PC-9 (cell line): Measurements from ENCODE around the gene EFTUD2. TPM values are rescaled to one million over a fixed set of nuclear protein-coding genes. Genes with fewer than 3 reads are reported as not detected.

ENCODE experiments used
- BruUV-seq: library from RNA; stranded (reverse); fragments of 400-500 nt; replicated peaks from 2 replicates; lab custom pipeline; 2021; lab: Mats Ljungman, UMichigan
- CTCF ChIA-PET: fragments of 300-600 bp; sonication (Branson Sonifier 250); formaldehyde crosslinking; loops from one replicate; lab custom pipeline; 2022; ENCODE audit warnings: antibody characterized with exemption; lab: Charles Lee
- POLR2A ChIA-PET: fragments of 300-600 bp; sonication (Branson Sonifier 250); formaldehyde crosslinking; loops from one replicate; lab custom pipeline; 2022; ENCODE audit warnings: antibody characterized with exemption; ENCODE audit not compliant: unreplicated experiment; lab: Charles Lee
- DNase-seq, 2 experiments: peaks; one replicate each; pipeline versions ENCODE4 v3.0.0 to v3.0.0-alpha.2; 2015 to 2022; ENCODE audit warnings: mixed read lengths in 1 of 2
- H2AFZ ChIP-seq: fragments of 200-600 bp; sonication (generic); 2 replicates; pipeline ENCODE4 v1.8.1; 2017; ENCODE audit warnings: antibody characterized with exemption
- H3F3A ChIP-seq: fragments of 200-600 bp; sonication (generic); 2 replicates; pipeline ENCODE4 v1.8.1; 2017; ENCODE audit warnings: antibody characterized with exemption, mild to moderate bottlenecking, low read depth; ENCODE audit not compliant: insufficient read depth
- H3K27ac ChIP-seq: fragments of 200-600 bp; sonication (generic); 2 replicates; pipeline ENCODE4 v1.6.1; 2016; ENCODE audit warnings: mixed run types
- H3K27me3 ChIP-seq: fragments of 200-600 bp; sonication (generic); 2 replicates; pipeline ENCODE4 v1.6.1; 2016; ENCODE audit warnings: low read depth, mixed run types; ENCODE audit not compliant: insufficient read depth
- H3K36me3 ChIP-seq: fragments of 200-600 bp; sonication (generic); 2 replicates; pipeline ENCODE4 v1.6.1; 2016; ENCODE audit warnings: low read depth, mixed run types
- H3K4me1 ChIP-seq: fragments of 200-600 bp; sonication (generic); replicated peaks from 2 replicates; pipeline ENCODE4 v1.6.1; 2016; ENCODE audit warnings: mixed run types; ENCODE audit not compliant: insufficient read depth
- H3K4me2 ChIP-seq: fragments of 200-600 bp; sonication (generic); 2 replicates; pipeline ENCODE4 v1.6.1; 2017; ENCODE audit warnings: mixed run types
- H3K4me3 ChIP-seq: fragments of 200-600 bp; sonication (generic); 2 replicates; pipeline ENCODE4 v1.6.1; 2016; ENCODE audit warnings: mixed run types
- H3K79me2 ChIP-seq: fragments of 200-600 bp; sonication (generic); 2 replicates; pipeline ENCODE4 v1.6.1; 2017; ENCODE audit warnings: low read depth, mixed run types
- H3K9me2 ChIP-seq: fragments of 200-600 bp; sonication (generic); 2 replicates; pipeline ENCODE4 v1.8.1; 2017; ENCODE audit warnings: mild to moderate bottlenecking; ENCODE audit not compliant: insufficient read depth
- H3K9me3 ChIP-seq: fragments of 200-600 bp; sonication (generic); 2 replicates; pipeline ENCODE4 v1.8.1; 2016; ENCODE audit warnings: low read depth; ENCODE audit not compliant: insufficient read depth
- H4K20me1 ChIP-seq: fragments of 200-600 bp; sonication (generic); 2 replicates; pipeline ENCODE4 v1.8.1; 2017; ENCODE audit not compliant: insufficient read depth
- CTCF ChIP-seq: fragments of 200-600 bp; sonication (generic); conservative IDR thresholded peaks from 2 replicates; pipeline ENCODE4 v1.6.1; 2017; ENCODE audit warnings: mixed run types, antibody characterized with exemption, mild to moderate bottlenecking, moderate library complexity
- EZH2 ChIP-seq: fragments of 200-600 bp; sonication (generic); IDR thresholded peaks from 2 replicates; pipeline ENCODE4 v1.8.0; 2017; ENCODE audit warnings: antibody characterized with exemption, low read depth
- intact Hi-C: fragments of 100-400 bp; cut with micrococcal nuclease; formaldehyde crosslinking; loops from one replicate; pipeline ENCODE4 v1.10.0; 2022; ENCODE audit not compliant: unreplicated experiment
- total RNA-seq: library from RNA; stranded (reverse); gene quantifications from 2 replicates; pipeline ENCODE4 v1.2.3, GENCODE V29; 2021

Gene EFTUD2
- total RNA-seq, 1 experiment from 2014 or later: 126 TPM

GRCh38 chr17:44900894-44901293 lies 1.6 kb upstream of the EFTUD2 start:
- ChIA-PET POLR2A (interaction anchor here (0.7 kb wide), 1 partner anchor 196 kb away, joined by 5 read pairs; no protein-coding TSS in a partner anchor), CTCF (no interaction called here)
- H3K79me2 ChIP-seq: peaks cover 33% of the 10 kb centered on the region
- BruUV-seq: no TSS peak
- H2AFZ ChIP-seq: no peak overlapping the region
- intact Hi-C loops: no loop called here
- H3K27me3 ChIP-seq: no peaks in the 10 kb centered on the region
- no peaks in the 10 kb centered on the region for H3K9me2 ChIP-seq
- H4K20me1 ChIP-seq: 0 out of 2 replicates have a peak, but pooled peaks cover 10% of the 10 kb centered on the region
- peak overlapping the region; percentile 66 for H3K27ac ChIP-seq
- no peaks in the 10 kb centered on the region for H3K9me3 ChIP-seq
- peaks cover under 1% of the 10 kb centered on the region; the same call in 1 of the 2 replicates for H3K36me3 ChIP-seq
- peaks cover 43% of the 10 kb centered on the region for H3F3A ChIP-seq
- peaks cover 49% of the 10 kb centered on the region for H3K4me1 ChIP-seq
- H3K4me2 ChIP-seq: peak overlapping the region; percentile 88
- peak in 1 of 2 experiments; percentile 35 for DNase-seq
- TF ChIP-seq CTCF (no peak), EZH2 (no peak)
- peak overlapping the region; percentile 17; the same call in 1 of the 2 replicates for H3K4me3 ChIP-seq

- peaks cover 54% of the 10 kb centered on the region for H3K79me2 ChIP-seq
- peak overlapping the region; percentile 83 for H3K4me3 ChIP-seq
- POLR2A ChIA-PET: interaction anchor here (0.6 kb wide), 3 partner anchors 9 to 231 kb away, joined by 3 to 13 read pairs (median 4); no protein-coding TSS in a partner anchor
- DNase-seq: peak in 1 of 2 experiments; percentile 56
- H3K4me2 ChIP-seq: peak overlapping the region; percentile 88
- no peaks in the 10 kb centered on the region for H3K27me3 ChIP-seq
- peak overlapping the region; percentile 91 for H2AFZ ChIP-seq
- no peaks in the 10 kb centered on the region for H3K9me2 ChIP-seq
- intact Hi-C loops: loop anchor here (2.0 to 5.0 kb wide), 2 partner anchors 120 to 234 kb away; partner anchors contain the start of gene PLCD3
- no peaks in the 10 kb centered on the region for H3K9me3 ChIP-seq
- CTCF ChIA-PET: interaction anchor here (1.0 to 1.1 kb wide), 2 partner anchors 119 to 237 kb away, joined by 3 read pairs; partner anchors contain the start of gene ACBD4
- no peak for TF ChIP-seq EZH2
- TF ChIP-seq CTCF: no peak
- H4K20me1 ChIP-seq: 0 out of 2 replicates have a peak, but pooled peaks cover 13% of the 10 kb centered on the region
- H3K4me1 ChIP-seq: peaks cover 38% of the 10 kb centered on the region
- peak overlapping the region; percentile 91 for H3K27ac ChIP-seq
- peaks cover 38% of the 10 kb centered on the region for H3F3A ChIP-seq
- TSS peak; percentile 74 for BruUV-seq
- peaks cover 3% of the 10 kb centered on the region; the same call in 1 of the 2 replicates for H3K36me3 ChIP-seq
Measured at GRCh38 chr17:44898768-44899073, 524 bp downstream of the EFTUD2 start.

DNA sequence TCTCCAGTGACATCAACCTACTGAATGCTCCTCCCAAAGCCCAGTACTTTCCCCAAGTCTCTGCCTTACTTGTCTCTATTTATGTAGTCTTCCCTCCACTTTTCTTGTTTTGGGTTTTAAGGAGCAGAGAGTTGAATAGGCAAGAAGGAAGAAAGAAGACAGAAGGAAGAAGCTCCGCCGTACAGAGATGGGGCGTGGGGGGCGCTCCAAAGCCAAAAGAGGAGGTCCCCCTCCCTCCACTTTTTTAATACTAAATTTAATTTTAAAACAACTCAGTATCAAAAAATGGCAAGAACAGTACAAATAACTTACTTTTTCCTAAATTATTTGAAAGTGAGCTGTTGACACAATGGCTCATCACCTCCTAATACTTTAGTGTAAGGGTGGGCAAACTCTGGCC lies 4.6 kb downstream of the EFTUD2 start:
- BruUV-seq: no TSS peak
- Histone ChIP-seq H3K79me2 (peaks cover 85% of the 10 kb centered on the region), H3K27me3 (no peaks in the 10 kb centered on the region), H3K4me3 (no peak overlapping the region), H3K9me3 (no peaks in the 10 kb centered on the region), H3K9me2 (no peaks in the 10 kb centered on the region), H3K36me3 (peaks cover 12% of the 10 kb centered on the region; the same call in 1 of the 2 replicates), H3K27ac (no peak overlapping the region), H3K4me1 (peaks cover 9% of the 10 kb centered on the region), H4K20me1 (peaks cover 24% of the 10 kb centered on the region), H3K4me2 (no peak overlapping the region), H3F3A (0 out of 2 replicates have a peak, but pooled peaks cover 9% of the 10 kb centered on the region), H2AFZ (no peak overlapping the region)
- CTCF ChIA-PET: interaction anchor here (0.6 kb wide), 1 partner anchor 840 kb away, joined by 4 read pairs; no protein-coding TSS in a partner anchor
- POLR2A ChIA-PET: interaction anchor here (0.5 kb wide), 1 partner anchor 351 kb away, joined by 4 read pairs; no protein-coding TSS in a partner anchor
- intact Hi-C loops: loop anchor here (5.0 kb wide), 1 partner anchor 238 kb away; the partner anchor contains the start of gene PLCD3
- DNase-seq: no peak
- TF ChIP-seq EZH2: no peak
- no peak for TF ChIP-seq CTCF
